AG09319 (cell line): ENCODE results near the gene TRRAP.

Source experiments
- DNase-seq: peaks from one replicate; pipeline ENCODE4 v3.0.0-alpha.2; 2010; ENCODE audit warnings: low read depth; ENCODE audit errors: extremely low read depth
- CTCF ChIP-seq: IDR thresholded peaks from 2 replicates; pipeline ENCODE4 v1.5.1; 2011; ENCODE audit warnings: low read depth, mild to moderate bottlenecking, inconsistent platforms, low read length, moderate library complexity

The TRRAP gene

GRCh38 chr7:99046722-99047121, 168.4 kb downstream of the TRRAP start:
- DNase-seq = no peak
- no peak for TF ChIP-seq CTCF

DNA sequence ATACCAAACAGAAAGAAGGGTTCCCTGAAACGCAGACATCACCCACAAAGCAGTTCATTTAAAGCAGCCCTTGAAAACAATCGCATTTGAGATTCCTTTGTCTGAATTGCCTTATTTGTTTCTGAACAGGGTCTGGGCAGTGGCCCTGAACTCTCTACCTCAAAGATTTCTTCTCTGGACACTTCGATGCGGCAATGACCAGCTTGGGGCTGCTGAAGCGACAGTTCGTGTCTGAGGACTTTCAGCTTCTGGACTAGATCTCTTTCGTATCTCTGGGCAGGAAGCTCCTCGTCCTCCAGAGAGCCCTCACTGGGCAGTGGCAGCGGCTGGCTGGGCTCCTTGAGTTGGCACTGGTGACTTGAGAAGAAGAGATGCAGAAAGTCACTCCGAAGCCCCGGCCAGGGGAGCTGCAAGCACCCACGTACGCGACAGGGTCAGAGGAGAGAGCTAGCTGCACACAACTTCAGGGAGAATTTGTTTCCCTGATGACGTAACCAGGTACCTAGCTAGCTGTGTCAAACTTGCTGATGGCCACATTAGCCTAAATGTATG, 169.3 kb downstream of the TRRAP start:
- no peak for TF ChIP-seq CTCF
- no peak for DNase-seq

- TF ChIP-seq CTCF = no peak
- no peak for DNase-seq
Observed at GRCh38 chr7:99050971-99051370, 172.6 kb downstream of the TRRAP start.

DNA sequence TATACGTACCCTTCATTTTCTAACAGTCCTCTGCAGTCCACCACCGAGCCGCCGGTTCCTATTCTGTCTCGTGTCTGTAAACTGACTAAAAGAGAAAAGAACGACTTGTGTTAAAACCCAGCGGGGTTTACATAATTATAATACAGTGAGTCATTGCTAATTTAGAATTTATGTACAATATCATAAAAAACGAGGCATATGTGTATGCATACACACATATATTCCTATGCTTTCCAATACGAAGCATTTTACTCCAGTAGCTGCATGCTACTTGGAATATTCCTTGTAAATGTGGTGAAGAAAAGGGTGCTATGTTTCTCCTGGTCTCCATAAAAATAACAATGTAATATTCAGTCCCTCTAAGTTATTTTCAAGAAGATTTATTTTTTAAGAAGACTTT, 176.4 kb downstream of the TRRAP start:
- no peak for DNase-seq
- TF ChIP-seq CTCF = no peak

GRCh38 chr7:99061001-99061776, 182.9 kb downstream of the TRRAP start:
- no peak for DNase-seq
- no peak for TF ChIP-seq CTCF
